HEK293 (cell line): Measurements from ENCODE around the gene CFAP57.

Experiments
- HIC1 ChIP-seq: fragments of 450-650 bp; formaldehyde crosslinking; IDR thresholded peaks from 2 replicates; pipeline ENCODE4 v1.5.1; 2016; ENCODE audit warnings: missing biosample characterization, missing genetic modification characterization
- KLF7 ChIP-seq: fragments of 450-650 bp; formaldehyde crosslinking; IDR thresholded peaks from 2 replicates; pipeline ENCODE4 v1.5.1; 2016; ENCODE audit warnings: missing biosample characterization, missing genetic modification characterization, borderline replicate concordance
- MYNN ChIP-seq: fragments of 450-650 bp; formaldehyde crosslinking; IDR thresholded peaks from 2 replicates; pipeline ENCODE4 v1.5.1; 2016; ENCODE audit warnings: missing biosample characterization, missing genetic modification characterization, borderline replicate concordance
- SP2 ChIP-seq: fragments of 450-650 bp; formaldehyde crosslinking; IDR thresholded peaks from 2 replicates; pipeline ENCODE4 v1.5.1; 2016; ENCODE audit warnings: missing biosample characterization, missing genetic modification characterization
- SP7 ChIP-seq: fragments of 450-650 bp; formaldehyde crosslinking; IDR thresholded peaks from 2 replicates; pipeline ENCODE4 v1.5.1; 2016; ENCODE audit warnings: missing biosample characterization, missing genetic modification characterization
- WT1 ChIP-seq: fragments of 450-650 bp; formaldehyde crosslinking; IDR thresholded peaks from 2 replicates; pipeline ENCODE4 v1.5.1; 2016; ENCODE audit warnings: missing biosample characterization, missing genetic modification characterization
- YY1 ChIP-seq: fragments of 450-650 bp; formaldehyde crosslinking; IDR thresholded peaks from 2 replicates; pipeline ENCODE4 v1.5.1; 2018; ENCODE audit warnings: missing biosample characterization, missing genetic modification characterization
- ZBTB20 ChIP-seq: fragments of 450-650 bp; formaldehyde crosslinking; IDR thresholded peaks from 2 replicates; pipeline ENCODE4 v1.5.1; 2016; ENCODE audit warnings: missing biosample characterization, missing genetic modification characterization
- ZBTB7A ChIP-seq: fragments of 450-650 bp; formaldehyde crosslinking; IDR thresholded peaks from 2 replicates; pipeline ENCODE4 v1.5.1; 2016; ENCODE audit warnings: low read depth, missing biosample characterization, missing genetic modification characterization
- ZFP37 ChIP-seq: fragments of 450-650 bp; formaldehyde crosslinking; IDR thresholded peaks from 2 replicates; pipeline ENCODE4 v1.5.1; 2016; ENCODE audit warnings: missing biosample characterization, missing genetic modification characterization
- ZNF169 ChIP-seq: fragments of 450-650 bp; formaldehyde crosslinking; IDR thresholded peaks from 2 replicates; pipeline ENCODE4 v1.5.1; 2016; ENCODE audit warnings: missing biosample characterization, missing genetic modification characterization
- ZNF214 ChIP-seq: fragments of 450-650 bp; formaldehyde crosslinking; IDR thresholded peaks from 2 replicates; pipeline ENCODE4 v1.5.1; 2017; ENCODE audit warnings: missing biosample characterization, mild to moderate bottlenecking, missing genetic modification characterization, borderline replicate concordance
- ZNF311 ChIP-seq: fragments of 450-650 bp; formaldehyde crosslinking; IDR thresholded peaks from 2 replicates; pipeline ENCODE4 v1.5.1; 2017; ENCODE audit warnings: missing biosample characterization, missing genetic modification characterization, borderline replicate concordance
- ZNF350 ChIP-seq: fragments of 450-650 bp; formaldehyde crosslinking; IDR thresholded peaks from 2 replicates; pipeline ENCODE4 v1.5.0; 2017; ENCODE audit warnings: missing biosample characterization, mild to moderate bottlenecking, missing genetic modification characterization
- ZNF37A ChIP-seq: fragments of 450-650 bp; IDR thresholded peaks from 2 replicates; pipeline ENCODE4 v1.5.1; 2018; ENCODE audit warnings: missing biosample characterization, missing genetic modification characterization
- ZNF394 ChIP-seq: fragments of 450-650 bp; formaldehyde crosslinking; IDR thresholded peaks from 2 replicates; pipeline ENCODE4 v1.5.1; 2016; ENCODE audit warnings: missing biosample characterization, missing genetic modification characterization, mild to moderate bottlenecking, moderate library complexity, borderline replicate concordance
- ZNF433 ChIP-seq: fragments of 450-650 bp; formaldehyde crosslinking; IDR thresholded peaks from 2 replicates; pipeline ENCODE4 v1.5.1; 2016; ENCODE audit warnings: missing biosample characterization, missing genetic modification characterization, low read depth
- ZNF513 ChIP-seq: fragments of 450-650 bp; IDR thresholded peaks from 2 replicates; pipeline ENCODE4 v1.5.1; 2018; ENCODE audit warnings: missing biosample characterization, missing genetic modification characterization
- ZNF555 ChIP-seq: fragments of 450-650 bp; formaldehyde crosslinking; conservative IDR thresholded peaks from 2 replicates; pipeline ENCODE4 v1.5.1; 2017; ENCODE audit warnings: missing biosample characterization, mild to moderate bottlenecking, missing genetic modification characterization, inconsistent platforms
- ZNF571 ChIP-seq: fragments of 450-650 bp; formaldehyde crosslinking; IDR thresholded peaks from 2 replicates; pipeline ENCODE4 v1.5.0; 2017; ENCODE audit warnings: missing biosample characterization, missing genetic modification characterization
- ZNF626 ChIP-seq: fragments of 450-650 bp; sonication (Bioruptor Pico); formaldehyde crosslinking; IDR thresholded peaks from 2 replicates; pipeline ENCODE4 v1.5.1; 2018; ENCODE audit warnings: missing biosample characterization, missing genetic modification characterization, inconsistent platforms
- ZNF670 ChIP-seq: fragments of 450-650 bp; formaldehyde crosslinking; IDR thresholded peaks from 2 replicates; pipeline ENCODE4 v1.5.1; 2016; ENCODE audit warnings: missing biosample characterization, missing genetic modification characterization, low read depth
- ZNF747 ChIP-seq: fragments of 450-650 bp; formaldehyde crosslinking; IDR thresholded peaks from 2 replicates; pipeline ENCODE4 v1.5.1; 2016; ENCODE audit warnings: missing biosample characterization, missing genetic modification characterization
- ZNF76 ChIP-seq: fragments of 450-650 bp; formaldehyde crosslinking; IDR thresholded peaks from 2 replicates; pipeline ENCODE4; 2016; ENCODE audit warnings: low read depth, missing biosample characterization, missing genetic modification characterization, borderline replicate concordance
- ZSCAN5A ChIP-seq: fragments of 450-650 bp; formaldehyde crosslinking; IDR thresholded peaks from 2 replicates; pipeline ENCODE4 v1.5.1; 2016; ENCODE audit warnings: missing biosample characterization, missing genetic modification characterization
- TF ChIP-seq, protein P1 (sequence below): fragments of 450-650 bp; formaldehyde crosslinking; IDR thresholded peaks from 2 replicates; pipeline ENCODE4 v1.5.1; 2016; ENCODE audit warnings: missing biosample characterization, missing genetic modification characterization, borderline replicate concordance
- TF ChIP-seq, protein P2 (sequence below): fragments of 450-650 bp; formaldehyde crosslinking; IDR thresholded peaks from 2 replicates; pipeline ENCODE4 v1.5.1; 2017; ENCODE audit warnings: missing biosample characterization, missing genetic modification characterization
- TF ChIP-seq, protein P3 (sequence below): fragments of 450-650 bp; formaldehyde crosslinking; IDR thresholded peaks from 2 replicates; pipeline ENCODE4 v1.5.1; 2017; ENCODE audit warnings: missing biosample characterization, mild to moderate bottlenecking, missing genetic modification characterization, moderate library complexity

CFAP57 gene

GRCh38 chr1:43171876-43172526 lies at the start of gene CFAP57, which contains the start of gene EBNA1BP2 (continued):
- TF ChIP-seq ZNF394 (tag by site-specific recombination) (0 out of 2 replicates have a peak, but pooled peaks have one; percentile 19), WT1 (tag by site-specific recombination) (no peak), ZNF311 (tag by site-specific recombination) (no peak), ZNF76 (tag by site-specific recombination) (no peak), ZNF433 (tag by site-specific recombination) (no peak), SP7 (tag by site-specific recombination) (peak; percentile 14; the same call in 1 of the 2 replicates), ZNF670 (tag by site-specific recombination) (no peak), YY1 (no peak), ZNF571 (tag by site-specific recombination) (no peak), ZNF626 (no peak), ZNF169 (no peak), ZNF350 (tag by site-specific recombination) (no peak), KLF7 (tag by site-specific recombination) (no peak), ZNF555 (tag by site-specific recombination) (no peak), ZNF214 (tag by site-specific recombination) (no peak), ZFP37 (tag by site-specific recombination) (no peak), ZBTB20 (tag by site-specific recombination) (no peak), MYNN (tag by site-specific recombination) (peak; percentile 66; the same call in 1 of the 2 replicates), HIC1 (tag by site-specific recombination) (no peak), ZNF513 (tag by site-specific recombination) (no peak), ZSCAN5A (tag by site-specific recombination) (no peak), ZNF747 (tag by site-specific recombination) (no peak), ZBTB7A (tag by site-specific recombination) (no peak), SP2 (tag by site-specific recombination) (peak; percentile 82), ZNF37A (no peak)
- TF ChIP-seq, protein P1, sequence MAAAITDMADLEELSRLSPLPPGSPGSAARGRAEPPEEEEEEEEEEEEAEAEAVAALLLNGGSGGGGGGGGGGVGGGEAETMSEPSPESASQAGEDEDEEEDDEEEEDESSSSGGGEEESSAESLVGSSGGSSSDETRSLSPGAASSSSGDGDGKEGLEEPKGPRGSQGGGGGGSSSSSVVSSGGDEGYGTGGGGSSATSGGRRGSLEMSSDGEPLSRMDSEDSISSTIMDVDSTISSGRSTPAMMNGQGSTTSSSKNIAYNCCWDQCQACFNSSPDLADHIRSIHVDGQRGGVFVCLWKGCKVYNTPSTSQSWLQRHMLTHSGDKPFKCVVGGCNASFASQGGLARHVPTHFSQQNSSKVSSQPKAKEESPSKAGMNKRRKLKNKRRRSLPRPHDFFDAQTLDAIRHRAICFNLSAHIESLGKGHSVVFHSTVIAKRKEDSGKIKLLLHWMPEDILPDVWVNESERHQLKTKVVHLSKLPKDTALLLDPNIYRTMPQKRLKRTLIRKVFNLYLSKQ (tag by site-specific recombination), result no peak
- TF ChIP-seq, protein P2, sequence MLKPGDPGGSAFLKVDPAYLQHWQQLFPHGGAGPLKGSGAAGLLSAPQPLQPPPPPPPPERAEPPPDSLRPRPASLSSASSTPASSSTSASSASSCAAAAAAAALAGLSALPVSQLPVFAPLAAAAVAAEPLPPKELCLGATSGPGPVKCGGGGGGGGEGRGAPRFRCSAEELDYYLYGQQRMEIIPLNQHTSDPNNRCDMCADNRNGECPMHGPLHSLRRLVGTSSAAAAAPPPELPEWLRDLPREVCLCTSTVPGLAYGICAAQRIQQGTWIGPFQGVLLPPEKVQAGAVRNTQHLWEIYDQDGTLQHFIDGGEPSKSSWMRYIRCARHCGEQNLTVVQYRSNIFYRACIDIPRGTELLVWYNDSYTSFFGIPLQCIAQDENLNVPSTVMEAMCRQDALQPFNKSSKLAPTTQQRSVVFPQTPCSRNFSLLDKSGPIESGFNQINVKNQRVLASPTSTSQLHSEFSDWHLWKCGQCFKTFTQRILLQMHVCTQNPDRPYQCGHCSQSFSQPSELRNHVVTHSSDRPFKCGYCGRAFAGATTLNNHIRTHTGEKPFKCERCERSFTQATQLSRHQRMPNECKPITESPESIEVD (tag by site-specific recombination), result no peak
- TF ChIP-seq, protein P3, sequence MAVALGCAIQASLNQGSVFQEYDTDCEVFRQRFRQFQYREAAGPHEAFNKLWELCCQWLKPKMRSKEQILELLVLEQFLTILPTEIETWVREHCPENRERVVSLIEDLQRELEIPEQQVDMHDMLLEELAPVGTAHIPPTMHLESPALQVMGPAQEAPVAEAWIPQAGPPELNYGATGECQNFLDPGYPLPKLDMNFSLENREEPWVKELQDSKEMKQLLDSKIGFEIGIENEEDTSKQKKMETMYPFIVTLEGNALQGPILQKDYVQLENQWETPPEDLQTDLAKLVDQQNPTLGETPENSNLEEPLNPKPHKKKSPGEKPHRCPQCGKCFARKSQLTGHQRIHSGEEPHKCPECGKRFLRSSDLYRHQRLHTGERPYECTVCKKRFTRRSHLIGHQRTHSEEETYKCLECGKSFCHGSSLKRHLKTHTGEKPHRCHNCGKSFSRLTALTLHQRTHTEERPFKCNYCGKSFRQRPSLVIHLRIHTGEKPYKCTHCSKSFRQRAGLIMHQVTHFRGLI (tag by site-specific recombination), result no peak
